Endodermal cell (in vitro differentiated cells): ENCODE results near the gene CDKN1C. TPM values are rescaled to one million over a fixed set of nuclear protein-coding genes. Genes with fewer than 3 reads are reported as not detected.

Source experiments
- DNase-seq: peaks from one replicate; pipeline ENCODE4 v3.0.0-alpha.2; 2017
- H3K27ac ChIP-seq: 2 replicates; pipeline ENCODE4 v1.5.1; 2013; ENCODE audit warnings: mild to moderate bottlenecking, low read depth, low read length, moderate library complexity
- H3K27me3 ChIP-seq: 2 replicates; pipeline ENCODE4 v1.6.1; 2013; ENCODE audit warnings: mild to moderate bottlenecking, low read length, moderate library complexity; ENCODE audit not compliant: insufficient read depth, control insufficient read depth, poor library complexity, severe bottlenecking
- H3K36me3 ChIP-seq: 2 replicates; pipeline ENCODE4 v1.7.0; 2013; ENCODE audit warnings: mild to moderate bottlenecking, low read length, moderate library complexity; ENCODE audit not compliant: control insufficient read depth, insufficient read depth
- H3K4me1 ChIP-seq: one replicate; pipeline ENCODE4 v1.7.0; 2013; ENCODE audit warnings: low read length; ENCODE audit not compliant: control insufficient read depth, insufficient read depth
- H3K4me3 ChIP-seq: 2 replicates; pipeline ENCODE4 v1.5.1; 2013; ENCODE audit warnings: mild to moderate bottlenecking, low read length, moderate library complexity
- H3K9ac ChIP-seq: 2 replicates; pipeline ENCODE4 v1.6.1; 2013; ENCODE audit warnings: mild to moderate bottlenecking, low read length, moderate library complexity; ENCODE audit not compliant: poor library complexity, severe bottlenecking; ENCODE audit errors: extremely low read depth
- H3K9me3 ChIP-seq: 2 replicates; pipeline ENCODE4 v1.6.1; 2013; ENCODE audit warnings: mild to moderate bottlenecking, low read length, moderate library complexity; ENCODE audit not compliant: control insufficient read depth
- H3K27ac Mint-ChIP-seq: 2 replicates; pipeline ENCODE4 v1.8.0; 2020; ENCODE audit warnings: mixed read lengths
- H3K27me3 Mint-ChIP-seq: 2 replicates; pipeline ENCODE4 v1.8.0; 2021; ENCODE audit warnings: mild to moderate bottlenecking, mixed read lengths; ENCODE audit not compliant: insufficient read depth
- H3K36me3 Mint-ChIP-seq: 2 replicates; pipeline ENCODE4 v1.8.0; 2020; ENCODE audit warnings: low read depth, mixed read lengths
- H3K4me1 Mint-ChIP-seq: 2 replicates; pipeline ENCODE4 v1.8.0; 2020; ENCODE audit warnings: mixed read lengths
- H3K4me3 Mint-ChIP-seq: 2 replicates; pipeline ENCODE4 v1.8.0; 2020; ENCODE audit warnings: mild to moderate bottlenecking, moderate library complexity, mixed read lengths
- H3K9me3 Mint-ChIP-seq: 2 replicates; pipeline ENCODE4 v1.8.0; 2020; ENCODE audit warnings: mild to moderate bottlenecking, mixed read lengths
- WGBS, 2 experiments: methylation state at CpG; one replicate each; pipeline versions ENCODE4 v1.1.5 to v1.1.7; 2013; ENCODE audit warnings: missing lambda C conversion rate in 2 of 2, mixed read lengths in 1 of 2; ENCODE audit not compliant: insufficient coverage in 1 of 2, insufficient read length in 1 of 2; 5-methylcytosine and 5-hydroxymethylcytosine counted together
- total RNA-seq, 2 donors: library from RNA; stranded (reverse); fragmentation: NEBNext Ultra II Directional in 1 of 2; extraction: Animal tissue kit (Norgen Biotek cat#: 25700) in 1 of 2; gene quantifications; 2 replicates in 1 of 2; 3 replicates in 1 of 2; pipeline ENCODE4 v1.2.1, GENCODE V29; 2021
- TF ChIP-seq, protein P1 (sequence below): fragments of 200-600 bp; sonication (generic); conservative IDR thresholded peaks from 2 replicates; pipeline ENCODE4 v1.5.0; 2021; ENCODE audit warnings: antibody characterized with exemption, mild to moderate bottlenecking

Gene CDKN1C
- total RNA-seq, 2 donors from 2014 or later, result 37.6 to 60.9 TPM

DNA sequence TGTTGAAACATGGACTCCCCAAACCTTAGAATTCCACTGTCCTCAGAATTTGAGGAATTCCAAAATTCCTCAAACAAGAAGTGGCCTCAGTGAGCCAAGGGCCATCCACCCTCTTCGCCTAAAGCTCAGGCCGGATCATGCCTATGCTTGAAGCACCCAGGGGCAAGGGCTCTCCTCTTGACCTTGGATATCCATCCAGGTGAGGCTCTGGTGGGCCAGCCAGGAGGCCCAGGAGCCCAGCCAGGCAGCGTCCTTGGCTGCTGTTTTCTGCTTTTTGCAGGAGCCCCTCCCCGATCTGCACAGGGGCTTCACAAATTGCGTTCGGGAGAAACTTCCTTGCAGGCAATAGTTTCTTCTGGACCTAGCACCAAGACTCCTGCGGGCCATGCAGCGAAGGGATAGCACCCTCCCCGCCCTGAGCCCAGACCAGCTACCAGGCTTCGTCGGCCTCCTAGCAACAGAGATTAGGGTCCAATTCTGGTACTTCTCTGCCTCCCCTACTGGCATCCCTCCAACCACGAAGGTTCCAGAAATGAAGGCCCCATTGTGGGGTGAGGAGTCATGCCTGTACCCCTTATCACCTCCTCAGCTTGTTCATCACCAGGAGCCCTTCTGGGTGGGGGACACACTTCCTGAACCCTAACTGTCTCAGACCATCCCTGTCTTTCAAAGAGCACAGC, 41.7 kb upstream of the CDKN1C start:
- Mint-ChIP-seq H3K9me3 (no peaks in the 10 kb centered on the region), H3K27me3 (peaks cover 38% of the 10 kb centered on the region), H3K4me1 (peaks cover 8% of the 10 kb centered on the region), H3K4me3 (no peak overlapping the region), H3K27ac (no peak overlapping the region), H3K36me3 (no peaks in the 10 kb centered on the region)
- no peaks in the 10 kb centered on the region for H3K4me1 ChIP-seq
- no peaks in the 10 kb centered on the region for H3K36me3 ChIP-seq
- H3K9ac ChIP-seq, result no peak overlapping the region
- 93 to 97% methylated on average over 5 to 12 of the region's 12 CpGs for WGBS, 2 experiments
- TF ChIP-seq, protein P1, sequence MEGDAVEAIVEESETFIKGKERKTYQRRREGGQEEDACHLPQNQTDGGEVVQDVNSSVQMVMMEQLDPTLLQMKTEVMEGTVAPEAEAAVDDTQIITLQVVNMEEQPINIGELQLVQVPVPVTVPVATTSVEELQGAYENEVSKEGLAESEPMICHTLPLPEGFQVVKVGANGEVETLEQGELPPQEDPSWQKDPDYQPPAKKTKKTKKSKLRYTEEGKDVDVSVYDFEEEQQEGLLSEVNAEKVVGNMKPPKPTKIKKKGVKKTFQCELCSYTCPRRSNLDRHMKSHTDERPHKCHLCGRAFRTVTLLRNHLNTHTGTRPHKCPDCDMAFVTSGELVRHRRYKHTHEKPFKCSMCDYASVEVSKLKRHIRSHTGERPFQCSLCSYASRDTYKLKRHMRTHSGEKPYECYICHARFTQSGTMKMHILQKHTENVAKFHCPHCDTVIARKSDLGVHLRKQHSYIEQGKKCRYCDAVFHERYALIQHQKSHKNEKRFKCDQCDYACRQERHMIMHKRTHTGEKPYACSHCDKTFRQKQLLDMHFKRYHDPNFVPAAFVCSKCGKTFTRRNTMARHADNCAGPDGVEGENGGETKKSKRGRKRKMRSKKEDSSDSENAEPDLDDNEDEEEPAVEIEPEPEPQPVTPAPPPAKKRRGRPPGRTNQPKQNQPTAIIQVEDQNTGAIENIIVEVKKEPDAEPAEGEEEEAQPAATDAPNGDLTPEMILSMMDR, result no peak
- H3K4me3 ChIP-seq, result no peak overlapping the region
- H3K27me3 ChIP-seq, result peaks cover 33% of the 10 kb centered on the region
- DNase-seq, result no peak
- no peaks in the 10 kb centered on the region for H3K9me3 ChIP-seq
- no peak overlapping the region for H3K27ac ChIP-seq

DNA sequence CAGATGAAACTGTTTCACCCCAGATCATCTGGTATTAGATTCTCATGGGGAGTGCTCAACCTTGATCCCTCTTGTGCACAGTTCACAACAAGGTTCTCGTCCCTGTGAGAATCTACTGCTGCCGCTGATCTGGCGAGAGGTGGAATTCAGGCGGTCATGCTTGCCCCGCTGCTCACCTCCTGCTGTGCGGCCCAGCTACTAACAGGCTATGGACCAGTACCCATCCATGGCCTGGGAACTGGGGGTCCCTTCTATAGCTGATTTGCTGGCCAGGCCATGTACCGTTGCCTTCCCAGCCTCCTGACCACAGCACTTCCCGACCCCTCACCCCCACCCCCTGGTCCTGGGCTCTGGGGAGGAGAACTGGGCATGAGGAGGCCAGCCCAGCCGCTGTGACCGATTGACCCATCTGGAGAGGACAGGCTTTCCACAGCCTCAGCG, 41.1 kb upstream of the CDKN1C start:
- no peak for DNase-seq
- H3K4me3 ChIP-seq, result no peak overlapping the region
- no peaks in the 10 kb centered on the region for H3K9me3 Mint-ChIP-seq

DNA sequence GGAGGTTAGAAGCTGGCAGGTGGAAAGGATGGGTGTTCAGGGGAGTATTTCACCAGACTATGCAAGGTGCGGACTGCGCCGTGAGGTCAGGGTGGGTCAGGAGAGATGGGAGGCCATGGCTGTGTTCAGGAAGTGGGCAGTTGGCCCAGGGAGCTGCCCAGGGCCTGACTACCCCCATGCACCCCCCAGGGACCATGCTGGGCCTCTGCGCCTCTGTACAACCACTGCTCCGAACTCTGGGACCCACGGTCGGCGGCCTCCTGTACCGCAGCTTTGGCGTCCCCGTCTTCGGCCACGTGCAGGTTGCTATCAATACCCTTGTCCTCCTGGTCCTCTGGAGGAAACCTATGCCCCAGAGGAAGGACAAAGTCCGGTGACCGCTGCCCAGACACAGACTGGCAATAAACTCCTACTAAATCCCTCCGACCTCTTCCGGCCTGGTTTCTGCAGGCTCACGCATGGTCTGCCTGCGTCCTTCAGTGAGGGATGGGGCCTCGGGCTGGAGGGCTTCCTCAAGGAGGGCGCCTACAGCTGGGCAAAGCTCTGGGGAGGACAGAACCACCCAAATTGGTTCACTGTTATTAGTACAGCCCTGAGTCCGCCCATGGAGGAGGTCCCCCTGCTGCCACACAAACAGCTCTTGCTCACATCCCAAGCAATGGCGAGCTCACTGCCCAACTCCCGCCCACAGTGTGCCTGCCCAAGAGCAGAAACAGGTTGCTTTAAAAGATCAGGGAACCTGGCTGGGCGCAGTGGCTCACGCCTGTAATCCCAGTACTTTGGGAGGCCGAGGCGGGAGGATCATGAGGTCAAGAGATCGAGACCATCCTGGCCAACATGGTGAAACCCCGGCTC, 39.5 kb upstream of the CDKN1C start:
- H3K9ac ChIP-seq, result no peak overlapping the region
- H3K36me3 ChIP-seq, result no peaks in the 10 kb centered on the region
- no peaks in the 10 kb centered on the region for H3K9me3 ChIP-seq
- peaks cover 29% of the 10 kb centered on the region for H3K27me3 ChIP-seq
- 89 to 91% methylated on average over 18 to 30 of the region's 30 CpGs for WGBS, 2 experiments
- Mint-ChIP-seq H3K9me3 (no peaks in the 10 kb centered on the region), H3K4me1 (peaks cover 5% of the 10 kb centered on the region), H3K36me3 (no peaks in the 10 kb centered on the region), H3K27me3 (peaks cover 33% of the 10 kb centered on the region), H3K27ac (no peak overlapping the region), H3K4me3 (no peak overlapping the region)
- no peaks in the 10 kb centered on the region for H3K4me1 ChIP-seq
- H3K4me3 ChIP-seq, result no peak overlapping the region
- H3K27ac ChIP-seq, result no peak overlapping the region
- TF ChIP-seq, protein P1, result no peak
- DNase-seq, result no peak

More for the DNA sequence above, 41.1 kb upstream of the CDKN1C start:
- peaks cover 38% of the 10 kb centered on the region for H3K27me3 Mint-ChIP-seq
- H3K36me3 Mint-ChIP-seq, result no peaks in the 10 kb centered on the region
- no peak overlapping the region for H3K4me3 Mint-ChIP-seq
- WGBS, 2 experiments, result 91 to 94% methylated on average over 7 to 11 of the region's 11 CpGs
- peaks cover 8% of the 10 kb centered on the region for H3K4me1 Mint-ChIP-seq
- no peak overlapping the region for H3K9ac ChIP-seq
- no peak overlapping the region for H3K27ac Mint-ChIP-seq
- H3K27me3 ChIP-seq, result peaks cover 33% of the 10 kb centered on the region
- TF ChIP-seq, protein P1, result no peak
- H3K4me1 ChIP-seq, result no peaks in the 10 kb centered on the region
- H3K36me3 ChIP-seq, result no peaks in the 10 kb centered on the region
- H3K27ac ChIP-seq, result no peak overlapping the region
- no peaks in the 10 kb centered on the region for H3K9me3 ChIP-seq
